Aorta (tissue), 5 donors: ENCODE data around the gene GABRB1. TPM values are rescaled to one million over a fixed set of nuclear protein-coding genes. Genes with fewer than 3 reads are reported as not detected.

Experiments
- ATAC-seq: fragments of 200-7000 bp; cut with Tn5 transposase; one replicate; pipeline ENCODE4 v1.9.1; 2022; ENCODE audit warnings: moderate library complexity; ENCODE audit not compliant: low FRiP score
- DNase-seq, 2 donors: peaks; one replicate each; pipeline ENCODE4 v3.0.0-alpha.2; 2020
- H3K27ac ChIP-seq, 2 donors: one replicate each; pipeline ENCODE4 v1.5.1; 2013; ENCODE audit warnings: low read length in 2 of 2, mild to moderate bottlenecking in 2 of 2, moderate library complexity in 2 of 2, control low read depth in 1 of 2, inconsistent platforms in 1 of 2, low read depth in 1 of 2
- H3K27me3 ChIP-seq, 2 donors: one replicate each; pipeline ENCODE4 v1.6.1; 2013; ENCODE audit warnings: control low read depth in 1 of 2, low read length in 1 of 2, mild to moderate bottlenecking in 1 of 2, moderate library complexity in 1 of 2; ENCODE audit not compliant: insufficient read depth in 2 of 2, control insufficient read depth in 1 of 2
- H3K36me3 ChIP-seq, 2 donors: one replicate each; pipeline ENCODE4 v1.6.1; 2013; ENCODE audit warnings: control low read depth in 1 of 2, low read length in 1 of 2, mild to moderate bottlenecking in 1 of 2; ENCODE audit not compliant: insufficient read depth in 2 of 2, control insufficient read depth in 1 of 2
- H3K4me1 ChIP-seq, 2 donors: one replicate each; pipeline ENCODE4 v1.6.1; 2013; ENCODE audit warnings: low read length in 2 of 2, control low read depth in 1 of 2, mild to moderate bottlenecking in 1 of 2, moderate library complexity in 1 of 2; ENCODE audit not compliant: insufficient read depth in 2 of 2, control insufficient read depth in 1 of 2
- H3K4me3 ChIP-seq, 2 donors: one replicate each; pipeline ENCODE4 v1.5.1; 2013; ENCODE audit warnings: low read length in 2 of 2, control low read depth in 1 of 2, mild to moderate bottlenecking in 1 of 2
- H3K9me3 ChIP-seq: one replicate; pipeline ENCODE4 v1.6.1; 2013; ENCODE audit warnings: mild to moderate bottlenecking, low read length; ENCODE audit not compliant: control insufficient read depth
- WGBS, 2 donors: extraction: QIAGEN DNeasy Blood & Tissue Kit; methylation state at CpG; one replicate each; pipeline ENCODE4 v1.1.7; 2013; 5-methylcytosine and 5-hydroxymethylcytosine counted together
- intact Hi-C, 2 donors: fragments of 100-400 bp; cut with DNase I; formaldehyde crosslinking; loops; one replicate each; pipeline versions ENCODE4 v1.14.2 to v1.15.0; 2022
- polyA plus RNA-seq, 2 donors: library from polyadenylated mRNA; stranded (reverse); fragments of 200-250 nt; gene quantifications; one replicate each; pipeline ENCODE4 v1.2.3, GENCODE V29; 2013
- total RNA-seq, 2 donors: library from RNA; stranded (reverse); fragmentation: NEBNext Ultra II Directional; extraction: Animal tissue kit (Norgen Biotek cat#: 25700); gene quantifications; one replicate each; pipeline ENCODE4 v1.2.1, GENCODE V29; 2021
- donor health status: healthy with polysubstance abuse.
- donor health status: Bipolar disorder and iron deficiency.
- donor health status: DM: no; HTN: no; CAD: no.
- donor health status: DM: no; HTN: no; CAD: no.
- donor health status: DM: yes; HTN: yes; CAD: no.

Gene GABRB1
- total and polyA plus RNA-seq, 4 donors: 0.71 TPM; not detected in 3

GRCh38 chr4:47465004-47465403 is 433.6 kb downstream of the GABRB1 start:
- intact Hi-C loops: loop anchor here in 1 of 2 donors (5.0 kb wide), 1 partner anchor 67 kb away; no protein-coding TSS in a partner anchor
- Histone ChIP-seq H3K4me3 (no peak overlapping the region), H3K27me3 (no peaks in the 10 kb centered on the region), H3K27ac (no peak overlapping the region), H3K36me3 (no peaks in the 10 kb centered on the region), H3K9me3 (no peaks in the 10 kb centered on the region), H3K4me1 (peaks cover 0 to 1% of the 10 kb centered on the region in 2 donors)
- 83 to 85% methylated on average over 2 of the region's 2 CpGs for WGBS, 2 donors
- ATAC-seq: no peak
- DNase-seq: no peak

- H3K36me3 ChIP-seq: no peaks in the 10 kb centered on the region
- H3K27ac ChIP-seq: no peak overlapping the region
These were observed 434.9 kb downstream of the GABRB1 start for GRCh38 chr4:47466056-47466785.

GRCh38 chr4:47468706-47469365 is 437.5 kb downstream of the GABRB1 start:
- no peaks in the 10 kb centered on the region for H3K27me3 ChIP-seq
- 78 to 84% methylated on average over 6 of the region's 6 CpGs for WGBS, 2 donors
- ATAC-seq: no peak
- peaks cover 0 to 1% of the 10 kb centered on the region in 2 donors for H3K4me1 ChIP-seq
- H3K36me3 ChIP-seq: no peaks in the 10 kb centered on the region
- no peak overlapping the region for H3K27ac ChIP-seq
- H3K4me3 ChIP-seq: no peak overlapping the region
- no peak for DNase-seq
- no peaks in the 10 kb centered on the region for H3K9me3 ChIP-seq
- intact Hi-C loops: loop anchor here in 1 of 2 donors (5.0 kb wide), 1 partner anchor 63 kb away; no protein-coding TSS in a partner anchor

More at GRCh38 chr4:47466056-47466785, 434.9 kb downstream of the GABRB1 start:
- intact Hi-C loops: loop anchor here in 1 of 2 donors (5.0 kb wide), 1 partner anchor 66 kb away; no protein-coding TSS in a partner anchor
- DNase-seq (no peak), ATAC-seq (no peak)
- Histone ChIP-seq H3K9me3 (no peaks in the 10 kb centered on the region), H3K4me1 (peaks cover 0 to 1% of the 10 kb centered on the region in 2 donors), H3K27me3 (no peaks in the 10 kb centered on the region), H3K4me3 (no peak overlapping the region)
- 39 to 44% methylated on average over 2 of the region's 2 CpGs for WGBS, 2 donors

- H3K4me3 ChIP-seq: no peak overlapping the region
- no peaks in the 10 kb centered on the region for H3K36me3 ChIP-seq
- H3K27ac ChIP-seq: no peak overlapping the region
- no peaks in the 10 kb centered on the region for H3K9me3 ChIP-seq
- intact Hi-C loops: loop anchor here in 1 of 2 donors (5.0 kb wide), 1 partner anchor 62 kb away; no protein-coding TSS in a partner anchor
- H3K4me1 ChIP-seq: peaks cover 0 to 1% of the 10 kb centered on the region in 2 donors
- DNase-seq (no peak), ATAC-seq (no peak)
- no peaks in the 10 kb centered on the region for H3K27me3 ChIP-seq
- WGBS, 2 donors: 90 to 94% methylated on average over 3 of the region's 3 CpGs
These were observed 438.6 kb downstream of the GABRB1 start for GRCh38 chr4:47469951-47470350.

GRCh38 chr4:47471064-47471463 is 439.7 kb downstream of the GABRB1 start:
- no peak for ATAC-seq
- WGBS, 2 donors: 54 to 56% methylated on average over 4 of the region's 4 CpGs

GRCh38 chr4:47471591-47471990 is 440.2 kb downstream of the GABRB1 start:
- H3K9me3 ChIP-seq: no peaks in the 10 kb centered on the region
- H3K4me3 ChIP-seq: no peak overlapping the region
- WGBS, 2 donors: 96% methylated on average over 2 of the region's 2 CpGs
- DNase-seq: no peak
- peaks cover 0 to 1% of the 10 kb centered on the region in 2 donors for H3K4me1 ChIP-seq
- intact Hi-C loops: no loop called here
- no peak overlapping the region for H3K27ac ChIP-seq
- no peaks in the 10 kb centered on the region for H3K36me3 ChIP-seq
- no peak for ATAC-seq
- H3K27me3 ChIP-seq: no peaks in the 10 kb centered on the region

More at GRCh38 chr4:47471064-47471463, 439.7 kb downstream of the GABRB1 start:
- Histone ChIP-seq H3K9me3 (no peaks in the 10 kb centered on the region), H3K27ac (no peak overlapping the region), H3K4me3 (no peak overlapping the region), H3K36me3 (no peaks in the 10 kb centered on the region), H3K27me3 (no peaks in the 10 kb centered on the region), H3K4me1 (peaks cover 0 to 1% of the 10 kb centered on the region in 2 donors)
- intact Hi-C loops: no loop called here
- no peak for DNase-seq

- DNase-seq (no peak), ATAC-seq (no peak)
- Histone ChIP-seq H3K27ac (no peak overlapping the region), H3K27me3 (no peaks in the 10 kb centered on the region), H3K9me3 (no peaks in the 10 kb centered on the region), H3K4me1 (peaks cover 0 to 1% of the 10 kb centered on the region in 2 donors), H3K36me3 (no peaks in the 10 kb centered on the region), H3K4me3 (no peak overlapping the region)
- intact Hi-C loops: no loop called here
- 92 to 95% methylated on average over 3 of the region's 3 CpGs for WGBS, 2 donors
These were observed 441.9 kb downstream of the GABRB1 start for GRCh38 chr4:47473141-47473750.

GRCh38 chr4:47474799-47475198 is 443.4 kb downstream of the GABRB1 start:
- Histone ChIP-seq H3K9me3 (no peaks in the 10 kb centered on the region), H3K36me3 (no peaks in the 10 kb centered on the region), H3K4me1 (no peaks in the 10 kb centered on the region), H3K27me3 (no peaks in the 10 kb centered on the region), H3K27ac (no peak overlapping the region), H3K4me3 (no peak overlapping the region)
- 73 to 76% methylated on average over 4 of the region's 4 CpGs for WGBS, 2 donors
- no peak for ATAC-seq
- DNase-seq: no peak
- intact Hi-C loops: no loop called here
